HEK293T (cell line): Measurements from ENCODE around the gene MAP4.

Experiments
- CTCF ChIA-PET: fragments of 350-600 bp; formaldehyde crosslinking; extraction: SDS; loops from one replicate; lab custom pipeline; 2021; ENCODE audit warnings: antibody characterized with exemption, inconsistent platforms; lab: Yijun Ruan, JAX
- POLR2A ChIA-PET: fragments of 350-600 bp; formaldehyde crosslinking; extraction: SDS; loops from one replicate; lab custom pipeline; 2020; ENCODE audit warnings: antibody characterized with exemption, inconsistent platforms; lab: Yijun Ruan, JAX
- DNase-seq: peaks from one replicate; pipeline ENCODE4 v3.0.0; 2012; ENCODE audit warnings: mixed read lengths; ENCODE audit errors: extremely low spot score
- ARNT ChIP-seq: fragments of 450-650 bp; IDR thresholded peaks from 2 replicates; pipeline ENCODE4 v1.6.1; 2017; ENCODE audit warnings: mild to moderate bottlenecking
- BHLHE40 ChIP-seq: fragments of 450-650 bp; IDR thresholded peaks from 2 replicates; pipeline ENCODE4 v1.6.1; 2016; ENCODE audit warnings: mild to moderate bottlenecking, moderate library complexity, borderline replicate concordance
- CTBP1 ChIP-seq: fragments of 450-650 bp; IDR thresholded peaks from 2 replicates; pipeline ENCODE4 v1.6.1; 2016; ENCODE audit warnings: borderline replicate concordance
- ELF4 ChIP-seq: fragments of 450-650 bp; IDR thresholded peaks from 2 replicates; pipeline ENCODE4 v1.6.1; 2017; ENCODE audit warnings: antibody characterized with exemption
- FOXA1 ChIP-seq: fragments of 450-650 bp; IDR thresholded peaks from 2 replicates; pipeline ENCODE4 v1.6.1; 2016; ENCODE audit warnings: mild to moderate bottlenecking
- FOXK2 ChIP-seq: fragments of 450-650 bp; IDR thresholded peaks from 2 replicates; pipeline ENCODE4 v1.6.1; 2016; ENCODE audit warnings: mild to moderate bottlenecking
- FOXM1 ChIP-seq: fragments of 450-650 bp; IDR thresholded peaks from 2 replicates; pipeline ENCODE4 v1.6.1; 2017; ENCODE audit warnings: mild to moderate bottlenecking, borderline replicate concordance
- HDGF ChIP-seq: fragments of 450-650 bp; IDR thresholded peaks from 2 replicates; pipeline ENCODE4 v1.6.1; 2017; ENCODE audit warnings: antibody characterized with exemption, borderline replicate concordance
- L3MBTL2 ChIP-seq: fragments of 450-650 bp; conservative IDR thresholded peaks from 2 replicates; pipeline ENCODE4 v1.6.1; 2016; ENCODE audit warnings: mild to moderate bottlenecking
- LEF1 ChIP-seq: fragments of 450-650 bp; IDR thresholded peaks from 2 replicates; pipeline ENCODE4 v1.6.1; 2017; ENCODE audit warnings: mild to moderate bottlenecking, borderline replicate concordance
- NFRKB ChIP-seq: fragments of 450-650 bp; IDR thresholded peaks from 2 replicates; pipeline ENCODE4 v1.6.1; 2016; ENCODE audit warnings: mild to moderate bottlenecking, moderate library complexity
- SP1 ChIP-seq: fragments of 450-650 bp; IDR thresholded peaks from 2 replicates; pipeline ENCODE4 v1.6.1; 2017
- SUZ12 ChIP-seq: fragments of 450-650 bp; IDR thresholded peaks from 2 replicates; pipeline ENCODE4 v1.6.1; 2016; ENCODE audit warnings: mild to moderate bottlenecking
- TARDBP ChIP-seq: fragments of 450-650 bp; IDR thresholded peaks from 2 replicates; pipeline ENCODE4 v1.6.1; 2016
- ZNF384 ChIP-seq: fragments of 450-650 bp; IDR thresholded peaks from 2 replicates; pipeline ENCODE4 v1.6.1; 2016
- TF ChIP-seq, protein P1 (sequence below): fragments of 450-650 bp; IDR thresholded peaks from 2 replicates; pipeline ENCODE4 v1.6.1; 2016

The MAP4 gene

DNA sequence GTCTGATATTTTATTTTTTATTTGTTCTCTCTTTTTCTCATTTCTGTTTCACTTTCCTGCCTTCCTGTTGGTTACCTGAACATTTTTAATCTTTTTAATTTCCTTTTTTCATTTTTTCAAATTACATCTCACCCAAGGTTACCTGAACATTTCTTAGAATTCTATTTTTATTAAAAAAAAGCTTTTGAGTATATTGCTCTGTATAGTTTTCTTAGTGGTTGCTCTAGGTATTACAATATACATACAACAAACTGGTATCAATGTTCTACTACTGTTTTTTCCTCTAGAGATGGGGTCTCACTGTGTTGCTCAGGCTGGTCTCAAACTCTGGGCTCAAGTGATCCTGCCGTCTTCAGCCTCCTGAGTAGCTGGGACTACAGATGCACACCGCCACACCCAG, 133.9 kb downstream of the MAP4 start:
- no peak for DNase-seq
- no peak for TF ChIP-seq SP1
- TF ChIP-seq BHLHE40: no peak
- TF ChIP-seq TARDBP: no peak
- TF ChIP-seq HDGF: no peak
- TF ChIP-seq ELF4: no peak
- TF ChIP-seq CTBP1: no peak
- TF ChIP-seq ARNT: no peak
- TF ChIP-seq NFRKB: no peak
- no peak for TF ChIP-seq FOXA1
- TF ChIP-seq, protein P1, sequence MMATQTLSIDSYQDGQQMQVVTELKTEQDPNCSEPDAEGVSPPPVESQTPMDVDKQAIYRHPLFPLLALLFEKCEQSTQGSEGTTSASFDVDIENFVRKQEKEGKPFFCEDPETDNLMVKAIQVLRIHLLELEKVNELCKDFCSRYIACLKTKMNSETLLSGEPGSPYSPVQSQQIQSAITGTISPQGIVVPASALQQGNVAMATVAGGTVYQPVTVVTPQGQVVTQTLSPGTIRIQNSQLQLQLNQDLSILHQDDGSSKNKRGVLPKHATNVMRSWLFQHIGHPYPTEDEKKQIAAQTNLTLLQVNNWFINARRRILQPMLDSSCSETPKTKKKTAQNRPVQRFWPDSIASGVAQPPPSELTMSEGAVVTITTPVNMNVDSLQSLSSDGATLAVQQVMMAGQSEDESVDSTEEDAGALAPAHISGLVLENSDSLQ: no peak
- no peak for TF ChIP-seq FOXM1
- no peak for TF ChIP-seq ZNF384
- no peak for TF ChIP-seq FOXK2
- no peak for TF ChIP-seq SUZ12
- TF ChIP-seq LEF1: no peak
- TF ChIP-seq L3MBTL2: no peak
- CTCF ChIA-PET: interaction anchor here (0.6 to 0.9 kb wide), 5 partner anchors 9 to 215 kb away, joined by 3 to 6 read pairs (median 3); no protein-coding TSS in a partner anchor
- POLR2A ChIA-PET: no interaction called here

DNA sequence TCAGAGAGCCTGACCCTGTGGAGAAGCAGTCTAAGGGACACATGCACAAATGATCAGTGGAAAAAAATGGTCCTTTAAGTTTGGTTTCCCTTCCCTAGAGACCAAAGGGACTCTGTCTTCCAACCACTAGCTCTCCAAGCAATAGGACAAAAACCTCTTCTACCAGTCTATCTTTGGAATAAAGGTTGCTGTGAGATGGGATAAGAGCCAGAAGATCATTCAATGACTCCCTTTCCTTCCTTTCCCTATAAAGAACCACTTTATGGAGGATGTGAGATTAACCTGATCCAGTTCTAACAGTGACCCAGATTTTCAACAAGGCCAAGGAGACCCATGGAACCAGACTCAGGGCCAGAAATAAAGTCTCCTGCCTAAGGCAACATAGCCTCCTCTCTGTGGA, 138.5 kb downstream of the MAP4 start:
- POLR2A ChIA-PET: no interaction called here
- CTCF ChIA-PET: interaction anchor here (1.1 kb wide), 1 partner anchor 40 kb away, joined by 3 read pairs; no protein-coding TSS in a partner anchor
- DNase-seq: no peak
- TF ChIP-seq TARDBP: no peak
- TF ChIP-seq ELF4: no peak
- no peak for TF ChIP-seq HDGF
- TF ChIP-seq SP1: no peak
- no peak for TF ChIP-seq FOXM1
- TF ChIP-seq CTBP1: no peak
- no peak for TF ChIP-seq FOXA1
- TF ChIP-seq FOXK2: no peak
- TF ChIP-seq ZNF384: no peak
- TF ChIP-seq NFRKB: no peak
- no peak for TF ChIP-seq L3MBTL2
- no peak for TF ChIP-seq SUZ12
- TF ChIP-seq, protein P1: no peak
- TF ChIP-seq ARNT: no peak
- no peak for TF ChIP-seq LEF1

DNA sequence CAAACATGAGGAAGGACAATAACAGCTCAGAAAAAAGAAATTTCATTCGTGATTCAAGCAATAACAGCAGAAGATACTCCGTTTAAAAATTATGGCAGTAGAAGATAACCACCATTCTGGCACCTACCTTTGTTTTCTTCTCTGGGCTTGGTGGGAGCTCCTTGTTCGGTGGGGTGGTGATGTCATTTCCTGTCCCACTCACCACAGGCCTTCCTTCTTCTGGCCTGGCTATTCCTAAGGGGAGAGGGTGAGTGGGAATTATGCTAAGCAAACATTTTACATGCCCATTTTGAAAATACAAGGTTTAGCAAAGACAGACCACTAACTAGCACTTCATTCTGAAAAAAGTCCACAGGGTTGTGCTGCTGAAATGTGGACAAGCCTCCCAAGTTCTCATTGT, 138.9 kb downstream of the MAP4 start:
- DNase-seq: no peak
- ChIA-PET POLR2A (no interaction called here), CTCF (interaction anchor here (1.1 kb wide), 1 partner anchor 40 kb away, joined by 3 read pairs; no protein-coding TSS in a partner anchor)
- TF ChIP-seq SUZ12 (no peak), CTBP1 (no peak), ELF4 (no peak), ARNT (no peak), ZNF384 (no peak), BHLHE40 (no peak), FOXM1 (no peak), NFRKB (no peak), LEF1 (no peak), TARDBP (no peak), FOXK2 (no peak), FOXA1 (no peak), L3MBTL2 (no peak), SP1 (no peak), HDGF (no peak)
- TF ChIP-seq, protein P1: no peak

DNA sequence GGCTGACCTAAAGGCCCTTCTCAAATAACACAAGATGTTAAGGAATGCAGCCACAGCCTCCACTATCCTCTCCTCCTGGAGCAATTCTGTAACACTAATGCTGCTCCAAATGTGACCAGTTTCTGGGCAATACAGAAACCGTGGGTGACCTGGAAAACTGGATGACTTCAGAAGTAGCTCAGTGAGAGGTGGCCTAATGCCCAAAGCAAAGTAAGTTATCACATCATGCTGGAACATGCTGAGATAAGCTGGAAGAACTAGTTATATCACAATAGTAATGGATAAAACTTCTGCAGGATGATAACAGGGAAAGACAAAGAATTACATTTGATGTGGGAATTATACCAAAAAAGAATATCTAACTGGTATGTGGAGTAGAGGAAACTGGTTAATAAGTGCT, 141.3 kb downstream of the MAP4 start:
- ChIA-PET CTCF (no interaction called here), POLR2A (no interaction called here)
- DNase-seq: no peak
- TF ChIP-seq BHLHE40 (no peak), FOXM1 (no peak), TARDBP (no peak), ZNF384 (no peak), ARNT (no peak), HDGF (no peak), L3MBTL2 (no peak), NFRKB (no peak), SP1 (no peak), SUZ12 (no peak), LEF1 (no peak), CTBP1 (no peak), ELF4 (no peak)
- TF ChIP-seq, protein P1: no peak

DNA sequence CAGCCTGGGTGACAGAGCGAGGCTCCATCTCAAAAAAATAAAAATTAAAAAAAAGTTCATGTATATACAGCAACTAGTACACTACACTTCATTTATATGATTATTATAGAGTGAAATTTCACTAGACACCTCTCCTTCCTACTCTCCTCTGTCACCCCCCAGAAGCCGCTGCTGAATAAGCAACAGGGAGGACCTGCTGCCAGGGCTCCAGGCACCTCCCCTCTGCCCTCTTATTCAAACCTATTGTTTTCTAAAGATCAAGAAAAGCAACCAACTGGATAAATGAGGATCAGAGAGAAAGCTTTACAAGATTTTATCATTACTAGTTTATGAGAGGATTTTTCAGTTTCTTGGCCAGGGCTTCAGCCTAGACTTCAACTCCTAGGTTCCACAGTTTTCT, 141.8 kb downstream of the MAP4 start:
- ChIA-PET POLR2A (no interaction called here), CTCF (no interaction called here)
- TF ChIP-seq ARNT (no peak), BHLHE40 (no peak), TARDBP (no peak)
- no peak for DNase-seq

DNA sequence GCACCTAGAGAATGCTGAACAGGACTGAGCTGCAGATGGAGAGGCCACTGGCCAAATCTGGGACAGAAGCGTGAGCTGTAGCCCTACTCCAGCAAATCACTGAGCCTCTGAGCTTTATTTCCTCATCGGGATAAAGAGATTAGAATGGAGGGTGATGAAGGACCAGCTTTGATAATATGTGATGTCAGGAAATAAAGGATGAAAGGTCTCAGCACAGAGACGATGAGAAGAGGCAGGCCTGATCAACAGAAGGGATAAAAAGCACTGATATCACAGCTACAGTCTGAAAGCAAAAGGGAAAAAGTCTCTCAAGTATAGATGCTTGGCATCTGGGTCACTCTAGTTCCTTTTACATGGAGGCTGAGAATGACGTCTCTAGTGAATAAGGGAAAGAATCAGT, 143.3 kb downstream of the MAP4 start:
- ChIA-PET CTCF (no interaction called here), POLR2A (no interaction called here)
- no peak for DNase-seq
- TF ChIP-seq TARDBP (no peak), HDGF (no peak), SUZ12 (no peak), BHLHE40 (no peak)
